Measurements from ENCODE around the gene FAM131B.
A peak's percentile ranks its signal among the peaks of the same experiment; 100 is the strongest.

FAM131B gene

GRCh38 chr7:143388491-143389101 is 26.1 kb upstream of the FAM131B start:
- no peak overlapping the region for H3K27ac ChIP-seq (ENCODE audit: low read depth, low read length)
- H3K4me1 ChIP-seq (ENCODE audit: control insufficient read depth in 1 of 2, insufficient read depth in 2 of 2, low read length in 2 of 2), result peaks cover 56 to 59% of the 10 kb centered on the region in 2 donors
- no peaks in the 10 kb centered on the region for H3K27me3 ChIP-seq (ENCODE audit: control insufficient read depth in 1 of 2, insufficient read depth in 2 of 2, low read length in 2 of 2)
- no peaks in the 10 kb centered on the region for H3K9me3 ChIP-seq (ENCODE audit: control insufficient read depth in 1 of 2, low read length in 2 of 2)
- H3K9ac ChIP-seq (ENCODE audit: low read depth in 1 of 2, low read length in 2 of 2), result no peak overlapping the region
- peaks cover 35 to 46% of the 10 kb centered on the region in 2 donors for H3K36me3 ChIP-seq (ENCODE audit: control insufficient read depth in 1 of 2, insufficient read depth in 2 of 2, low read length in 2 of 2)
- no peak overlapping the region for H3K4me3 ChIP-seq (ENCODE audit: low read depth in 1 of 2, low read length in 2 of 2)

DNA sequence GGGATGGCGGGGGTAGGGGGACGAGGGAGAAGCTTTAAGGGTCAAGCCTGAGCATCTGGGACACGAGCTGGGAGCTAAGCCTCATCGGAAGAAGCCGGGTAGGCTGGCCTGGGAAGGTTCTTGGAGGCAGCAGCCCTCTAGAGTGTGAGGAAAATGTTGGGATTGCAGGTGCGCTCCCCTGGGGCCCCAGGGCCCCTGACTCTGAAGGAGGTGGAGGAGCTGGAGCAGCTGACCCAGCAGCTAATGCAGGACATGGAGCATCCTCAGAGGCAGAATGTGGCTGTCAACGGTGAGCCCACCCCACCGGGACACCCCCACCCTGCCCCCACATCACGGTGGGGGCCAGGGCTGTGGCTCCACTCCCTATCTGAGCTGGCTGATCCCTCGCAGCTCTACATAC is 25.5 kb upstream of the FAM131B start:
- H3K36me3 ChIP-seq (ENCODE audit: control insufficient read depth in 1 of 2, insufficient read depth in 2 of 2, low read length in 2 of 2), result peaks cover 35 to 43% of the 10 kb centered on the region in 2 donors
- H3K9ac ChIP-seq (ENCODE audit: low read depth in 1 of 2, low read length in 2 of 2), result no peak overlapping the region
- no peaks in the 10 kb centered on the region for H3K27me3 ChIP-seq (ENCODE audit: control insufficient read depth in 1 of 2, insufficient read depth in 2 of 2, low read length in 2 of 2)
- no peak overlapping the region for H3K4me3 ChIP-seq (ENCODE audit: low read depth in 1 of 2, low read length in 2 of 2)
- H3K9me3 ChIP-seq (ENCODE audit: control insufficient read depth in 1 of 2, low read length in 2 of 2), result no peaks in the 10 kb centered on the region
- H3K27ac ChIP-seq (ENCODE audit: low read depth, low read length), result no peak overlapping the region
- peaks cover 55 to 59% of the 10 kb centered on the region in 2 donors for H3K4me1 ChIP-seq (ENCODE audit: control insufficient read depth in 1 of 2, insufficient read depth in 2 of 2, low read length in 2 of 2)

DNA sequence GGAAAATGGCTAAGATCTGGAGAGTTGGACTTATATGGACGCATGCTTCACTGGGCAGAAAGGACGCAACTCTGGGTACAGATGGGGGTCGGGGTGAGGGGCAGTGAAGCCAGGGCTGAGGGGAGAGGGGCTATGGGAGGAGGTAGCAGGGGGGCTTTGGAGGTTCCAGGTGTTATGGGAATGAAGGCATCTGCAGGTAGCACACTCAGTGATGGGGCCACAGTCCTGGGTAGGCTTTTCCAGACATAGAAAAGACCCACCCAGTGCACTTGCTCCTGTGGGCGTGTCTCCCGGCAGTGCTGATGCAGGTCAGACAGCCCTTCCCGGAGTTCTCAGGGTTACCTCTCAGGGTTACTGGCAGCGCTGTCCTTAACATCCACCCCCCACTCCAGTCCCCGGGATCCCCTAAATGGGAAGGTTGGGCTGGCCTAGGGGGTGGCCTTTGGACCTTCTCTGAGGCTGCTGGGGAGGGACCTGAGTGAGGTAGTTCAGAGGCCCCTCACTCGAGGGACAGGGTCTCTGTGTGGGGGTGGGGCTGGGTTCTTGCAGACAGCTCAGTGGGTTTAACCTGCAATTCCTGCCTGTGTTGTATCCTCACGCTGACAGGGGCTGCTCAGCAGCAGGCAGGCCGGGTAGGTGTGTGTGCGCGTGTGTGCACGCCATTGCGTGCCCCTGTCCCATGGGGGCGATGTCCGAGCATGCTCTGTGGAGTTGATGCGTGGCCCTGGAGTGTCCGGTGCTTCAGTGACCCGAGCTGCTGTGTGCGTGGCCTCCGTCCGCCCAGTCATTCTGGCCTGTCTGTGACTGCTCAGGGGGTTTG is 24.9 kb upstream of the FAM131B start:
- Histone ChIP-seq H3K9ac (ENCODE audit: low read depth in 1 of 2, low read length in 2 of 2) (no peak overlapping the region), H3K27me3 (ENCODE audit: control insufficient read depth in 1 of 2, insufficient read depth in 2 of 2, low read length in 2 of 2) (no peaks in the 10 kb centered on the region), H3K27ac (ENCODE audit: low read depth, low read length) (no peak overlapping the region), H3K4me3 (ENCODE audit: low read depth in 1 of 2, low read length in 2 of 2) (no peak overlapping the region), H3K36me3 (ENCODE audit: control insufficient read depth in 1 of 2, insufficient read depth in 2 of 2, low read length in 2 of 2) (peaks cover 35 to 43% of the 10 kb centered on the region in 2 donors), H3K9me3 (ENCODE audit: control insufficient read depth in 1 of 2, low read length in 2 of 2) (no peaks in the 10 kb centered on the region), H3K4me1 (ENCODE audit: control insufficient read depth in 1 of 2, insufficient read depth in 2 of 2, low read length in 2 of 2) (peaks cover 58 to 60% of the 10 kb centered on the region in 2 donors)

DNA sequence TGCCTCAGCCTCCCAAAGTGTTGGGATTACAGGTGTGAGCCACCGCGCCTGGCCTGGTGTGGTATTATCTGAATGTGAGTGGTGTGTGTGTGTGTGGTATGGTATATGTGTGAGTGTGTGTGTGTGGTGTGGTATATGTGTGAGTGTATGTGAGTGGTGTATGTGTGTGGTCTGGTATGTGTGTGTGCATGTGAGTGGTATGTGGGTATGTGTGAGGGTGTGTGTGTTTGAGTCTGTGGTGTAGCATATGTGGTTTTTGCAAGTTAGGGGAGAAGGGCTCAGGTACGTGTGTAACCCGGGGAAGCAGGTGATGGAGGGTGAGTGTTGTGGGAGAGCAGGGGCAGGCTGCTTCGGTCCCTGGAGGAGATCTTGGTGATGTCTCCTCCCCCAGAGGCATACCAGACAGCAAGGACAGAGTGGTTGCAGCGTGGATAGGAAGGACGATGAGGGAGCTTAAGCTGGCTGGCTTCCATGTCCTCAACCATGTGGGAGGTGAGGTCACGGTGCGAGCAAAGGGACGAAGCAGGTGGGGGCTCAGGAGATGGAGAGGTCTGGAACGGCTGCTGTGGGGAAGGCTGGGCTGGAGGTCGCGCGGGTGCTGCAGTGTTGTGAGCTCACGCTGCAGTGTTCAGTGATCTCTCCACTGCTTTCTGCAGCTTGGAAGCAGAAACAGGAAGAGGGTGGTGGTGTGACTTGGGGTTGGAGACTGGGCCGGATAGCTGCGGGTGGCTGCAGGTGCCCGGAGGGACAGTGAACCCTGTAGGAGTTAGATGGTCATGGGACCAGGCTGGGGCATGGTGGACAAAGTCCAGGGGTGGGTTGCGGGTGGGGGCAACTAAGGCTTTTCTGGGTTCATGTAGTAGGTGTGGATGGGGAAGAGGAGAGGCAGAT is 23.6 kb upstream of the FAM131B start:
- Histone ChIP-seq H3K4me1 (ENCODE audit: control insufficient read depth in 1 of 2, insufficient read depth in 2 of 2, low read length in 2 of 2) (peaks cover 48 to 55% of the 10 kb centered on the region in 2 donors), H3K27me3 (ENCODE audit: control insufficient read depth in 1 of 2, insufficient read depth in 2 of 2, low read length in 2 of 2) (no peaks in the 10 kb centered on the region), H3K9ac (ENCODE audit: low read depth in 1 of 2, low read length in 2 of 2) (peak overlapping the region in 1 of 2 donors; percentile 32), H3K4me3 (ENCODE audit: low read depth in 1 of 2, low read length in 2 of 2) (peak overlapping the region in 1 of 2 donors; percentile 54), H3K36me3 (ENCODE audit: control insufficient read depth in 1 of 2, insufficient read depth in 2 of 2, low read length in 2 of 2) (peaks cover 28 to 36% of the 10 kb centered on the region in 2 donors), H3K27ac (ENCODE audit: low read depth, low read length) (no peak overlapping the region), H3K9me3 (ENCODE audit: control insufficient read depth in 1 of 2, low read length in 2 of 2) (no peaks in the 10 kb centered on the region)

DNA sequence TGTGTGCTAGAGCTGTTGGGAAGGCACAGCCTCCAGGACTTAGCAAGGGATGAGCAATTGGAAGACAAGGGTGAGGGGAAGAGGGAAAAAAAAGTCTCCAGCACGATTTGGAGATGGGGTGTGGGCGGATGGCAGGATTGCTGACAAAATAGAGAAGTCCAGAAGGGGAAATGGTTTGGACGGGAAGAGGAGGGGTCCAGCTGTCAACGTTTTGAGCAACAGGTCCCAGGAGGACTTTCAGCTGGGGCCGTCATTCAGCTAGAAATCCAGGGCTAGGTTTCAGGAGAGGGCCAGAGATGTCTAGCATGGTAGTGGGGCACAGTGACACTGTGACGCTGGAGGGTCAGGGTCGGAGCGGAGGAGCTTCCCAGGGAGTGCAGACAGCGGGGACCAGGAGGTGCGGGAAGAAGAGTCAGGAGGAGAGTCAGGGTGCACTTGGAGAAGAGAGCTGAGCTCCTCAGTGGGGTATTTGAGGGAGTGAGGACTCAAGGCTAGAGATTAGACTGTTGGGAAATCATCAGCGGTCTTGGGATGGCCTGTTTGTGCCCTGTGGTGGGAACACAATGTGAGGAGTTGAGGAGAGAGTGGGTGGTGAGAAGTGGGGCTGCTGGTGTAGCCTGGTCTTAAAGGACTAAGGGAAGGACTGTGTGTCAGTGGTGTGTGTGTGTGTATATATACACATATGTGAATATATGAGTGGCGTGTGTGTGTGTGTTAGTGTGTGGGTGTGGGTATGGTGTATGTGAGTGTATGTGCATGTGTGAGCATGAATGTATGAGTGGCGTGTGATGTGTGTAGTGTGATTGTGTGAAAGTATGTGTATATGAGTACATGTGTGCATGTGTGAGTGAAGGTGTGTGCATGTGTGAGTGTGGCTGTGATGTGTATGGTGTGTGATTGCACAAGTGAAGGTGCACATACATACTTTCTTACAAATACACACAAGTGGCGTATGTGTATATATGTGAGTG is 22.4 kb upstream of the FAM131B start:
- H3K9ac ChIP-seq (ENCODE audit: low read depth in 1 of 2, low read length in 2 of 2), result peak overlapping the region in 1 of 2 donors; percentile 4
- peaks cover 49 to 56% of the 10 kb centered on the region in 2 donors for H3K4me1 ChIP-seq (ENCODE audit: control insufficient read depth in 1 of 2, insufficient read depth in 2 of 2, low read length in 2 of 2)
- H3K36me3 ChIP-seq (ENCODE audit: control insufficient read depth in 1 of 2, insufficient read depth in 2 of 2, low read length in 2 of 2), result peaks cover 18 to 25% of the 10 kb centered on the region in 2 donors
- H3K9me3 ChIP-seq (ENCODE audit: control insufficient read depth in 1 of 2, low read length in 2 of 2), result no peaks in the 10 kb centered on the region
- H3K27ac ChIP-seq (ENCODE audit: low read depth, low read length), result no peak overlapping the region
- H3K4me3 ChIP-seq (ENCODE audit: low read depth in 1 of 2, low read length in 2 of 2), result peak overlapping the region; percentile 19 to 92
- no peaks in the 10 kb centered on the region for H3K27me3 ChIP-seq (ENCODE audit: control insufficient read depth in 1 of 2, insufficient read depth in 2 of 2, low read length in 2 of 2)

GRCh38 chr7:143384148-143384547 is 21.6 kb upstream of the FAM131B start:
- peak overlapping the region in 1 of 2 donors; percentile 4 for H3K9ac ChIP-seq (ENCODE audit: low read depth in 1 of 2, low read length in 2 of 2)
- H3K36me3 ChIP-seq (ENCODE audit: control insufficient read depth in 1 of 2, insufficient read depth in 2 of 2, low read length in 2 of 2), result peaks cover 10 to 17% of the 10 kb centered on the region in 2 donors
- no peaks in the 10 kb centered on the region for H3K9me3 ChIP-seq (ENCODE audit: control insufficient read depth in 1 of 2, low read length in 2 of 2)
- no peak overlapping the region for H3K27ac ChIP-seq (ENCODE audit: low read depth, low read length)
- H3K4me1 ChIP-seq (ENCODE audit: control insufficient read depth in 1 of 2, insufficient read depth in 2 of 2, low read length in 2 of 2), result peaks cover 57 to 64% of the 10 kb centered on the region in 2 donors
- H3K4me3 ChIP-seq (ENCODE audit: low read depth in 1 of 2, low read length in 2 of 2), result peak overlapping the region; percentile 19 to 92
- H3K27me3 ChIP-seq (ENCODE audit: control insufficient read depth in 1 of 2, insufficient read depth in 2 of 2, low read length in 2 of 2), result no peaks in the 10 kb centered on the region

DNA sequence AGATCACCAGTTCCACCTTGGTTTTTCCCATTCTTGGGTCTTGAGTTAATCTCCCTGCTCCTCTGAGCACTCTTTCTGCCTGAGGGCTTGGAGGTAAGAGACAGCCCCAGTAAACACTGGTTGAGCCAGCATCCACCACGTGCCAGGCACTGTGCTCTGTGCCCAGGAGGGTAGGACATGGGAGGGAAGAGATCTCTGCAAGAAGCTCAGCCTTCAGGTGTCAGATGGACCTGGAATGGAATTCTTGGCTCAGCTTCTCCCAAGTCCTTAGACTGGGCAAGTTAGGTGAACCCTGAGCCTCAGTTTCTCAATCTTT is 21.1 kb upstream of the FAM131B start:
- H3K36me3 ChIP-seq (ENCODE audit: control insufficient read depth in 1 of 2, insufficient read depth in 2 of 2, low read length in 2 of 2), result peaks cover 7 to 12% of the 10 kb centered on the region in 2 donors
- H3K27me3 ChIP-seq (ENCODE audit: control insufficient read depth in 1 of 2, insufficient read depth in 2 of 2, low read length in 2 of 2), result no peaks in the 10 kb centered on the region
- peaks cover 57 to 67% of the 10 kb centered on the region in 2 donors for H3K4me1 ChIP-seq (ENCODE audit: control insufficient read depth in 1 of 2, insufficient read depth in 2 of 2, low read length in 2 of 2)
- H3K9me3 ChIP-seq (ENCODE audit: control insufficient read depth in 1 of 2, low read length in 2 of 2), result no peaks in the 10 kb centered on the region
- H3K9ac ChIP-seq (ENCODE audit: low read depth in 1 of 2, low read length in 2 of 2), result no peak overlapping the region
- peak overlapping the region; percentile 30 to 92 for H3K4me3 ChIP-seq (ENCODE audit: low read depth in 1 of 2, low read length in 2 of 2)
- H3K27ac ChIP-seq (ENCODE audit: low read depth, low read length), result peak overlapping the region; percentile 37

DNA sequence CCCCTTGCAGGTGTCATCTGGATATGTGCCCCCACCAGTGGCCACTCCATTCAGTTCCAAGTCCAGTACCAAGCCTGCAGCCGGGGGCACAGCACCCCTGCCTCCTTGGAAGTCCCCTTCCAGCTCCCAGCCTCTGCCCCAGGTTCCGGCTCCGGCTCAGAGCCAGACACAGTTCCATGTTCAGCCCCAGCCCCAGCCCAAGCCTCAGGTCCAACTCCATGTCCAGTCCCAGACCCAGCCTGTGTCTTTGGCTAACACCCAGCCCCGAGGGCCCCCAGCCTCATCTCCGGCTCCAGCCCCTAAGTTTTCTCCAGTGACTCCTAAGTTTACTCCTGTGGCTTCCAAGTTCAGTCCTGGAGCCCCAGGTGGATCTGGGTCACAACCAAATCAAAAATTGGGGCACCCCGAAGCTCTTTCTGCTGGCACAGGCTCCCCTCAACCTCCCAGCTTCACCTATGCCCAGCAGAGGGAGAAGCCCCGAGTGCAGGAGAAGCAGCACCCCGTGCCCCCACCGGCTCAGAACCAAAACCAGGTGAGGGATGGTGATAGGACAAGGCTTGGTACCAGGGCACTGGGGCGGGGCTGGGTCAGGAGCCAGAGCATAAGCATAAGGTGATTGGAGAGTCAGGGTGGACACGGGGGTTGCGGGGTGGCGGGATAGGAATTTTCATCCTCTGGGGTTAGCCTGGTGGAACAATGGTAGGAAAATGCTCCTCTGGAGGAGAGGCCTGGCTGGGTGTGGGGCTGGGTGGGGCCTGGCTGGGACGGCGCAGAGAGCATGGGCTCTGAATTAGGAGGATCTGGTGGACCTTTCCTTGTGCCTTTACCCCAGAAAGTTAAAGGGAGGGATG is 20.5 kb upstream of the FAM131B start:
- peaks cover 7% of the 10 kb centered on the region in 2 donors for H3K36me3 ChIP-seq (ENCODE audit: control insufficient read depth in 1 of 2, insufficient read depth in 2 of 2, low read length in 2 of 2)

More for the DNA sequence above, 20.5 kb upstream of the FAM131B start:
- Histone ChIP-seq H3K27me3 (ENCODE audit: control insufficient read depth in 1 of 2, insufficient read depth in 2 of 2, low read length in 2 of 2) (no peaks in the 10 kb centered on the region), H3K4me3 (ENCODE audit: low read depth in 1 of 2, low read length in 2 of 2) (peak overlapping the region; percentile 82 to 92), H3K4me1 (ENCODE audit: control insufficient read depth in 1 of 2, insufficient read depth in 2 of 2, low read length in 2 of 2) (peaks cover 57 to 67% of the 10 kb centered on the region in 2 donors), H3K27ac (ENCODE audit: low read depth, low read length) (peak overlapping the region; percentile 37), H3K9me3 (ENCODE audit: control insufficient read depth in 1 of 2, low read length in 2 of 2) (no peaks in the 10 kb centered on the region), H3K9ac (ENCODE audit: low read depth in 1 of 2, low read length in 2 of 2) (peak overlapping the region; percentile 76 to 88)

Data from duodenal mucosa (tissue), 2 donors.